HepG2 (cell line): ENCODE data around the gene MEF2D. TPM values are rescaled to one million over a fixed set of nuclear protein-coding genes. Genes with fewer than 3 reads are reported as not detected.

Experiments
- ATAC-seq: fragments of 200-7000 bp; cut with Tn5 transposase; 3 replicates; pipeline ENCODE4 v1.9.1; 2020; ENCODE audit warnings: mild to moderate bottlenecking, moderate library complexity
- BruUV-seq: library from RNA; stranded (reverse); fragments of 400-500 nt; replicated peaks from 2 replicates; lab custom pipeline; 2021; lab: Mats Ljungman, UMichigan
- CTCF ChIA-PET: fragments of 300-600 bp; formaldehyde crosslinking; extraction: SDS; loops from one replicate; lab custom pipeline; 2021; ENCODE audit warnings: low total read pairs, inconsistent platforms, low intra/inter-chr PET ratio; lab: Yijun Ruan, JAX
- POLR2A ChIA-PET: fragments of 350-600 bp; sonication (Branson Sonifier 250); formaldehyde crosslinking; loops from one replicate; lab custom pipeline; 2020; ENCODE audit warnings: antibody characterized with exemption, inconsistent platforms; lab: Yijun Ruan, JAX
- DNase-seq: peaks from one replicate; pipeline ENCODE4 v3.0.0-alpha.2; 2015; ENCODE audit warnings: low spot score
- FAIRE-seq: peaks from 3 replicates; lab custom pipeline; 2011; peaks lifted over from hg19 to GRCh38; lab: Jason Lieb, UNC
- H2AFZ ChIP-seq: one replicate; pipeline ENCODE4 v1.6.1; 2011; ENCODE audit warnings: low read length, inconsistent platforms
- H3K27ac ChIP-seq: fragments of 300-600 bp; 3 replicates; pipeline ENCODE4 v1.8.0; 2011; ENCODE audit warnings: mixed run types, mild to moderate bottlenecking, mixed read lengths, low read length, inconsistent platforms; ENCODE audit not compliant: insufficient read depth; ENCODE audit errors: extremely low read length
- H3K27me3 ChIP-seq, 2 experiments: fragments of 200-600 bp in 1 of 2; 2 replicates in 1 of 2; 3 replicates in 1 of 2; pipeline versions ENCODE4 v1.6.0 to v1.8.0; 2011; ENCODE audit warnings: low read length in 2 of 2, mild to moderate bottlenecking in 2 of 2, moderate library complexity in 2 of 2, inconsistent platforms in 1 of 2; ENCODE audit not compliant: insufficient read depth in 2 of 2, control insufficient read depth in 1 of 2
- H3K36me3 ChIP-seq, 2 experiments: fragments of 200-600 bp in 1 of 2; replicated peaks in 1 of 2; 2 replicates in 1 of 2; 3 replicates in 1 of 2; pipeline versions ENCODE4 v1.5.1 to v1.8.0; 2011; ENCODE audit warnings: low read length in 2 of 2, inconsistent platforms in 1 of 2; ENCODE audit not compliant: insufficient read depth in 2 of 2, control insufficient read depth in 1 of 2
- H3K4me1 ChIP-seq: 2 replicates; pipeline ENCODE4 v1.5.1; 2012; ENCODE audit warnings: low read length, inconsistent platforms; ENCODE audit not compliant: insufficient read depth
- H3K4me2 ChIP-seq: 2 replicates; pipeline ENCODE4 v1.6.0; 2011; ENCODE audit warnings: low read depth, low read length, inconsistent platforms
- H3K4me3 ChIP-seq, 3 experiments: fragments of 200-600 bp in 1 of 3; sonication (generic), shearing (Covaris generic) in 1 of 3; replicated peaks in 1 of 3; 2 replicates each; pipeline ENCODE4 v1.5.1; 2011 to 2016; ENCODE audit warnings: low read length in 3 of 3, inconsistent platforms in 2 of 3, low read depth in 2 of 3, mild to moderate bottlenecking in 2 of 3, control low read depth in 1 of 3, mixed read lengths in 1 of 3; ENCODE audit not compliant: insufficient read depth in 1 of 3
- H3K79me2 ChIP-seq: one replicate; pipeline ENCODE4 v1.6.1; 2011; ENCODE audit warnings: low read length, inconsistent platforms; ENCODE audit not compliant: insufficient read depth
- H3K9ac ChIP-seq: 2 replicates; pipeline ENCODE4 v1.6.0; 2011; ENCODE audit warnings: mild to moderate bottlenecking, low read depth, low read length, inconsistent platforms; ENCODE audit not compliant: insufficient read depth
- H3K9me3 ChIP-seq: 2 replicates; pipeline ENCODE4 v1.5.1; 2012; ENCODE audit warnings: mild to moderate bottlenecking, low read length
- H4K20me1 ChIP-seq: 2 replicates; pipeline ENCODE4 v1.6.0; 2011; ENCODE audit warnings: inconsistent platforms, mild to moderate bottlenecking, low read length, moderate library complexity; ENCODE audit not compliant: insufficient read depth
- PRDM10 ChIP-seq: sonication (generic); formaldehyde crosslinking; IDR thresholded peaks from 2 replicates; pipeline ENCODE4 v1.4.0; 2020; ENCODE audit warnings: low read depth, missing genetic modification reagents
- ZKSCAN1 ChIP-seq: fragments of 150-350 bp; IDR thresholded peaks from 2 replicates; pipeline ENCODE4 v1.6.1; 2014; ENCODE audit warnings: low read length
- ZNF605 ChIP-seq: sonication (generic); formaldehyde crosslinking; IDR thresholded peaks from 2 replicates; pipeline ENCODE4 v1.8.0; 2022; ENCODE audit warnings: mild to moderate bottlenecking, missing genetic modification reagents
- WGBS: methylation state at CpG from one replicate; pipeline ENCODE4 v1.1.6; 2017; ENCODE audit warnings: low lambda C conversion rate; 5-methylcytosine and 5-hydroxymethylcytosine counted together
- in situ Hi-C: cut with HindIII; loops from 2 replicates; pipeline ENCODE4 v1.10.0; 2017; ENCODE audit warnings: low pct_unique_long_range_greater_than_20kb; ENCODE audit not compliant: extremely low pct_ligation_motif_present
- intact Hi-C: fragments of 100-400 bp; cut with micrococcal nuclease; formaldehyde crosslinking; loops from one replicate; pipeline ENCODE4 v1.10.0; 2022; ENCODE audit not compliant: unreplicated experiment
- polyA plus RNA-seq, 8 experiments: library from polyadenylated mRNA; depleted of rRNA in 3 of 8; stranded (reverse) in 7 of 8; unstranded in 1 of 8; fragments of >200 nt; fragmentation: Illumina TruSeq in 4 of 8; extraction: Trizol in 4 of 8; gene quantifications; 2 replicates each; pipeline versions ENCODE4 v1.2.1 to v1.2.3, GENCODE V29; 2011 to 2016; ENCODE audit warnings: low read depth in 4 of 8, missing spikeins in 1 of 8, mixed read lengths in 1 of 8; ENCODE audit not compliant: insufficient read depth in 1 of 8
- total RNA-seq, 5 experiments: library from RNA; depleted of rRNA; stranded (reverse); fragments of >200 nt; fragmentation: Illumina TruSeq; extraction: Trizol; gene quantifications; 2 replicates each; pipeline ENCODE4 v1.2.3, GENCODE V29; 2016; ENCODE audit warnings: low read depth in 1 of 5
- TF ChIP-seq, protein P1 (sequence below): sonication (generic); formaldehyde crosslinking; IDR thresholded peaks from 2 replicates; pipeline ENCODE4 v1.8.0; 2022; ENCODE audit warnings: missing genetic modification reagents, mild to moderate bottlenecking, moderate library complexity, borderline replicate concordance

MEF2D gene
- total and polyA plus RNA-seq, 2 of the 13 experiments (the other 11 are each of a cell fraction or from before 2014, with no cell fraction given), result 1.6 to 3.9 TPM

DNA sequence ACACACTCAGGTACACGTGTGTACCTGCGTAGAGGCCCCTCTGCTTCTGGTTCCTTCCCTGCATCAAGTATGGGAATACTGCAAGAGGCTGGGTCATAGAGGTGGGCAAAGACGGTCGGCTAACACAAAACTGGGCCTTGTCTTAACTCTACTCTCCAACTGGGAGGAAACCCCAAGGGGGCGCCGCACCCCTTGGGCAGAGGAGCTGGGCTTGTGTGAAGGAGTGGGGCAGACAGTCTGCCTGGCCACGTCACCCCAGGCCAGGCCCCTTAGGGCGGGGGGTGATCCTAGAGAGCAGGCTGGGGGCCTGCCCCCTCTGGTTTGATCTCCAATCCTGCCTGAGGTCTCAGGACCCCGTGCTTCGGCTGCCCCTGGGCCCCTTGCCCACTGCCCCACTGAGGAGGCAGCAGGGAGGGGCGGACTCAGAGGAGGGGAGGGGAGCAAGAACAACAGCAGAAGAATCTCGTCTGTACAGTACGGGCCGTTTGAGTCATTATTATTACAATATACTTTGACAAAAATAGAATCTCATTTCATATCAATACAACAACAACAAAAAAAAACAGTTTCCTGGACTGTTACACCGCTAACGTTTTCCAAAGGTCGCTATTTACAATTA, 34.7 kb downstream of the MEF2D start (continued):
- no peak for TF ChIP-seq PRDM10 (CRISPR knock-in tag)

DNA sequence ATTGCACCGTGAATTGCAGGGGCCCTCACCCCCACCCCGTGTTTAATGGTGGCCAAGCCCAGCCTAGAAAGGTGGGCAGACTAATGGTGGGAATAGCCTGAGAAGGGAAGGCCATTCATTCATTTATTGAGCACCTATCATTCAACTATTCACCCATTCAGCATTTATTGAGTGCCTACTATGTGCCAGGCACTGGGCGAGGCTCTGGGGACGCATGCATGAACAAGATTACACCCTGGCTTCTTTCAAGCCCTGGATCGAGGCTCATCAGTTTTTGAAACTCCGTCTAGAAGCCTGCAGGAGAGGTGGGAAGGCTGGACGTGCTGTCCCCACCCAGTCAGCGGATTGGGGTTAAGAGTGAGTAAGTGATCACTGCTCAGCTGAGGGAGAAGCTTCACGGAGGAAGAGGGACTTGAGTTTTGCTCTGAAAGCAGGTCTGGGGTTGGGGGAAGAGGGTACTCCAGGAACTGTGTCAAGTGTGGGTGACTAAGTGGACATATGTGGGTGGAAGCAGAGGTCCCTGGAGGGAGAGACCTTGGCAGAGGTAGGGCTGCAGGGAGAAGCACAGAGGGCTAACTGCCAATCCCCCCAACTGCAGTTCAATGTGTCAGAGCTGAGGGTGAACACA, 35.6 kb downstream of the MEF2D start:
- no peak overlapping the region for H3K27ac ChIP-seq
- peaks cover 22% of the 10 kb centered on the region for H3K4me1 ChIP-seq
- intact Hi-C loops, result no loop called here
- no peak for DNase-seq
- no peak overlapping the region for H3K4me2 ChIP-seq
- BruUV-seq, result no TSS peak
- H3K27me3 ChIP-seq, result no peaks in the 10 kb centered on the region
- no peak overlapping the region for H3K4me3 ChIP-seq
- H3K9ac ChIP-seq, result no peak overlapping the region
- no peaks in the 10 kb centered on the region for H3K9me3 ChIP-seq
- TF ChIP-seq ZKSCAN1 (peak; percentile 71), ZNF605 (CRISPR knock-in tag) (no peak)
- TF ChIP-seq, protein P1, sequence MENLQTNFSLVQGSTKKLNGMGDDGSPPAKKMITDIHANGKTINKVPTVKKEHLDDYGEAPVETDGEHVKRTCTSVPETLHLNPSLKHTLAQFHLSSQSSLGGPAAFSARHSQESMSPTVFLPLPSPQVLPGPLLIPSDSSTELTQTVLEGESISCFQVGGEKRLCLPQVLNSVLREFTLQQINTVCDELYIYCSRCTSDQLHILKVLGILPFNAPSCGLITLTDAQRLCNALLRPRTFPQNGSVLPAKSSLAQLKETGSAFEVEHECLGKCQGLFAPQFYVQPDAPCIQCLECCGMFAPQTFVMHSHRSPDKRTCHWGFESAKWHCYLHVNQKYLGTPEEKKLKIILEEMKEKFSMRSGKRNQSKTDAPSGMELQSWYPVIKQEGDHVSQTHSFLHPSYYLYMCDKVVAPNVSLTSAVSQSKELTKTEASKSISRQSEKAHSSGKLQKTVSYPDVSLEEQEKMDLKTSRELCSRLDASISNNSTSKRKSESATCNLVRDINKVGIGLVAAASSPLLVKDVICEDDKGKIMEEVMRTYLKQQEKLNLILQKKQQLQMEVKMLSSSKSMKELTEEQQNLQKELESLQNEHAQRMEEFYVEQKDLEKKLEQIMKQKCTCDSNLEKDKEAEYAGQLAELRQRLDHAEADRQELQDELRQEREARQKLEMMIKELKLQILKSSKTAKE (CRISPR knock-in tag), result 0 out of 2 replicates have a peak, but pooled peaks have one; percentile 14
- TF ChIP-seq, all 625 proteins: peak for 2
- ChIA-PET POLR2A (interaction anchor here (1.3 to 1.5 kb wide), 2 partner anchors 8 to 36 kb away, joined by 4 to 6 read pairs; partner anchors contain the start of gene MEF2D), CTCF (no interaction called here)
- no peaks in the 10 kb centered on the region for H3K79me2 ChIP-seq
- 95% methylated on average over 9 of the region's 9 CpGs for WGBS
- no peak overlapping the region for H2AFZ ChIP-seq
- no peak for FAIRE-seq
- no peak for ATAC-seq
- in situ Hi-C loops, result no loop called here
- no peaks in the 10 kb centered on the region for H4K20me1 ChIP-seq
- H3K36me3 ChIP-seq, result peaks cover 5 to 14% of the 10 kb centered on the region in 2 experiments; a peak in 4 of 5 replicates
